Measurements from ENCODE around the gene VCAM1. TPM values are rescaled to one million over a fixed set of nuclear protein-coding genes. Genes with fewer than 3 reads are reported as not detected.

Gene VCAM1
- polyA plus RNA-seq, 1 donor from 2014 or later, result 3.2 TPM

GRCh38 chr1:100722221-100722620 lies 2.7 kb downstream of the VCAM1 start:
- Histone ChIP-seq H3K36me3 (ENCODE audit: insufficient read depth, low read length) (no peaks in the 10 kb centered on the region), H3K27me3 (ENCODE audit: insufficient read depth, low read depth, low read length) (no peaks in the 10 kb centered on the region), H3K9ac (ENCODE audit: low read length) (no peak overlapping the region), H3K9me3 (ENCODE audit: low read length) (no peaks in the 10 kb centered on the region), H3K79me2 (replicated peaks; ENCODE audit: insufficient read depth, low read length) (no peaks in the 10 kb centered on the region), H3F3A (ENCODE audit: insufficient read depth, low read length, poor library complexity, severe bottlenecking) (no peaks in the 10 kb centered on the region), H3K4me2 (ENCODE audit: low read length) (no peak overlapping the region), H3K27ac (ENCODE audit: low read length) (no peak overlapping the region), H2AFZ (ENCODE audit: low read depth, low read length) (no peak overlapping the region), H4K20me1 (ENCODE audit: insufficient read depth) (no peaks in the 10 kb centered on the region), H3K9me2 (ENCODE audit: insufficient read depth, low read length) (no peaks in the 10 kb centered on the region), H3K4me3 (ENCODE audit: low read length) (no peak overlapping the region)
- TF ChIP-seq EZH2 (IDR thresholded peaks at IDR 0.05; ENCODE audit: borderline replicate concordance, insufficient read depth, low read length, poor library complexity, severe bottlenecking) (no peak), REST (IDR thresholded peaks at IDR 0.05; ENCODE audit: borderline replicate concordance) (no peak), TAF1 (IDR thresholded peaks at IDR 0.05; ENCODE audit: low read depth) (no peak), EP300 (conservative IDR thresholded peaks at IDR 0.05; ENCODE audit: poor library complexity, severe bottlenecking) (no peak), RAD21 (conservative IDR thresholded peaks at IDR 0.05) (no peak), MXI1 (conservative IDR thresholded peaks at IDR 0.05; ENCODE audit: poor library complexity, severe bottlenecking) (no peak), SMC3 (conservative IDR thresholded peaks at IDR 0.05; ENCODE audit: poor library complexity) (no peak)
- TF ChIP-seq, protein P1, sequence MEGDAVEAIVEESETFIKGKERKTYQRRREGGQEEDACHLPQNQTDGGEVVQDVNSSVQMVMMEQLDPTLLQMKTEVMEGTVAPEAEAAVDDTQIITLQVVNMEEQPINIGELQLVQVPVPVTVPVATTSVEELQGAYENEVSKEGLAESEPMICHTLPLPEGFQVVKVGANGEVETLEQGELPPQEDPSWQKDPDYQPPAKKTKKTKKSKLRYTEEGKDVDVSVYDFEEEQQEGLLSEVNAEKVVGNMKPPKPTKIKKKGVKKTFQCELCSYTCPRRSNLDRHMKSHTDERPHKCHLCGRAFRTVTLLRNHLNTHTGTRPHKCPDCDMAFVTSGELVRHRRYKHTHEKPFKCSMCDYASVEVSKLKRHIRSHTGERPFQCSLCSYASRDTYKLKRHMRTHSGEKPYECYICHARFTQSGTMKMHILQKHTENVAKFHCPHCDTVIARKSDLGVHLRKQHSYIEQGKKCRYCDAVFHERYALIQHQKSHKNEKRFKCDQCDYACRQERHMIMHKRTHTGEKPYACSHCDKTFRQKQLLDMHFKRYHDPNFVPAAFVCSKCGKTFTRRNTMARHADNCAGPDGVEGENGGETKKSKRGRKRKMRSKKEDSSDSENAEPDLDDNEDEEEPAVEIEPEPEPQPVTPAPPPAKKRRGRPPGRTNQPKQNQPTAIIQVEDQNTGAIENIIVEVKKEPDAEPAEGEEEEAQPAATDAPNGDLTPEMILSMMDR (IDR thresholded peaks at IDR 0.05; ENCODE audit: poor library complexity, severe bottlenecking), result no peak

- Histone ChIP-seq H4K20me1 (ENCODE audit: insufficient read depth) (no peaks in the 10 kb centered on the region), H2AFZ (ENCODE audit: low read depth, low read length) (no peak overlapping the region), H3K9me3 (ENCODE audit: low read length) (no peaks in the 10 kb centered on the region), H3K4me2 (ENCODE audit: low read length) (no peak overlapping the region), H3F3A (ENCODE audit: insufficient read depth, low read length, poor library complexity, severe bottlenecking) (no peaks in the 10 kb centered on the region), H3K9me2 (ENCODE audit: insufficient read depth, low read length) (no peaks in the 10 kb centered on the region), H3K4me3 (ENCODE audit: low read length) (no peak overlapping the region), H3K36me3 (ENCODE audit: insufficient read depth, low read length) (no peaks in the 10 kb centered on the region), H3K27ac (ENCODE audit: low read length) (no peak overlapping the region), H3K27me3 (ENCODE audit: insufficient read depth, low read depth, low read length) (no peaks in the 10 kb centered on the region), H3K9ac (ENCODE audit: low read length) (no peak overlapping the region), H3K79me2 (replicated peaks; ENCODE audit: insufficient read depth, low read length) (no peaks in the 10 kb centered on the region)
- no peak for TF ChIP-seq MXI1 (conservative IDR thresholded peaks at IDR 0.05; ENCODE audit: poor library complexity, severe bottlenecking)
- no peak for TF ChIP-seq EP300 (conservative IDR thresholded peaks at IDR 0.05; ENCODE audit: poor library complexity, severe bottlenecking)
These were observed 4.7 kb downstream of the VCAM1 start for GRCh38 chr1:100724281-100724680.

DNA sequence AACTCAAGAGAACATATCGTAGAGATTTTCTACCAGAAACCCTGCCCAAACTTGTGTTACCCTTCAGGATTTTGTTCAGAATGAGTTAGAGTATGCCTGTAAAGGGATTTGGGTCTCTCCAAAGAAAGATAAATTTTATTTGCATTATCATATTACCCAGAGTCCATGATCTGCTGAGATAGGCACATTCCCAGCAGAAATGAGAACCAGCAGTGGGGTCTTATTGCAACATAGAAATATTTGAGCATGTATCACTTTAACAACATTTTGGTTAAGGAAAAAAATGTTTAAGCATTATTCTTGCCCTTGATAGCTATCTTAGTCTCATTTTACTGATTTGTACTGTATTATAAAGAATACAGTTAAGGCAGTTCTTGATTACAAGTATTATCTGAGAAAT lies 10.6 kb downstream of the VCAM1 start:
- Histone ChIP-seq H3F3A (ENCODE audit: insufficient read depth, low read length, poor library complexity, severe bottlenecking) (no peaks in the 10 kb centered on the region), H3K9me3 (ENCODE audit: low read length) (no peaks in the 10 kb centered on the region), H3K4me2 (ENCODE audit: low read length) (no peak overlapping the region), H4K20me1 (ENCODE audit: insufficient read depth) (no peaks in the 10 kb centered on the region), H3K27me3 (ENCODE audit: insufficient read depth, low read depth, low read length) (no peaks in the 10 kb centered on the region), H3K4me3 (ENCODE audit: low read length) (no peak overlapping the region), H3K79me2 (replicated peaks; ENCODE audit: insufficient read depth, low read length) (no peaks in the 10 kb centered on the region), H3K27ac (ENCODE audit: low read length) (no peak overlapping the region), H3K36me3 (ENCODE audit: insufficient read depth, low read length) (no peaks in the 10 kb centered on the region), H2AFZ (ENCODE audit: low read depth, low read length) (no peak overlapping the region), H3K9ac (ENCODE audit: low read length) (no peak overlapping the region), H3K9me2 (ENCODE audit: insufficient read depth, low read length) (no peaks in the 10 kb centered on the region)
- no peak for TF ChIP-seq RAD21 (conservative IDR thresholded peaks at IDR 0.05)
- TF ChIP-seq POLR2AphosphoS5 (IDR thresholded peaks at IDR 0.05), result no peak
- no peak for TF ChIP-seq EZH2 (IDR thresholded peaks at IDR 0.05; ENCODE audit: borderline replicate concordance, insufficient read depth, low read length, poor library complexity, severe bottlenecking)
- no peak for TF ChIP-seq MXI1 (conservative IDR thresholded peaks at IDR 0.05; ENCODE audit: poor library complexity, severe bottlenecking)
- TF ChIP-seq EP300 (conservative IDR thresholded peaks at IDR 0.05; ENCODE audit: poor library complexity, severe bottlenecking), result no peak
- no peak for TF ChIP-seq REST (IDR thresholded peaks at IDR 0.05; ENCODE audit: borderline replicate concordance)
- no peak for TF ChIP-seq TAF1 (IDR thresholded peaks at IDR 0.05; ENCODE audit: low read depth)

All from neural cell (in vitro differentiated cells).